SW480 (cell line): ENCODE measurements around the gene GMPR2.

Experiments used
- DNase-seq: peaks from one replicate; pipeline ENCODE4 v3.0.0-alpha.2; 2016; ENCODE audit warnings: low spot score

GMPR2 gene

DNA sequence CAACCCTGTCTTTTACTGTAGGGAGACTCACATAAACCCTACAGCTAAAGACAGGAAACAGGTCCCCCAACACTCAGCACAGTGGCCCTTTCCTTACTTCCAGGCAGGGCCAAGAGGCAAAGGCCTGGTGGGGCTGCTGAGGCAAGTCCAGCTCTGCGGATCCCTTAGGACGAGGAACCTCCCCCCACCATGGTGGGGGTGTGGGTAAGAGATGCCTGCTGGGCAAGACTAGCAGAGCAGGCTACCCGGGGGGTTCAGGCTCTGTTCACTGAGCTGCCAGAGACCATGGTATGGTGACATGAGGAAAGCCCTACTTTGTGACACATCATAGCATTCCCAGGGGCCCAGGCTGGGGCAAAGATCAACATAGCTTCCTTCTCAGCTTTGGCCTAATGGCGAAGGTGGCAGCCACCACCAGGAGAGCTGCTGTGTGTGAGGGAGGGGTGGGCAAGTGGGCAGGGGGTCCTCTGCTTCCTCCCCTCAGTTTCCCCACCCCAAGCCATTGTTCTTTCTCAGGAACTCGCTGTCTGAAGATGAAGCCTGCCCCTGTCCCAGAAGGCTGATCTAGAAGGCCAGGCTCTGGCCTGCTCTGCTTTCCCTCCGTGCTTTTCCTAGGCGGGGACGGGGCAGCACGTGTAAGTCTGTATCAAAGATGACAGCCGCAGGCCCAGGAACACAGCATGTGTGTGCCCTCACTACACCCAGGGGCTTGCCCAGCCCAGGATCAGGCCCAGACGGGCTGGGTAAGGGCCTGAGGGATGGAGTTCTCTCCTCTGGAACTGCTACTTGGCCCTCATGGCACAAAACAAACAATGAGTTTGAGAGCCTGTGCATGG lies 19.8 kb downstream of the GMPR2 start:
- DNase-seq = no peak

DNA sequence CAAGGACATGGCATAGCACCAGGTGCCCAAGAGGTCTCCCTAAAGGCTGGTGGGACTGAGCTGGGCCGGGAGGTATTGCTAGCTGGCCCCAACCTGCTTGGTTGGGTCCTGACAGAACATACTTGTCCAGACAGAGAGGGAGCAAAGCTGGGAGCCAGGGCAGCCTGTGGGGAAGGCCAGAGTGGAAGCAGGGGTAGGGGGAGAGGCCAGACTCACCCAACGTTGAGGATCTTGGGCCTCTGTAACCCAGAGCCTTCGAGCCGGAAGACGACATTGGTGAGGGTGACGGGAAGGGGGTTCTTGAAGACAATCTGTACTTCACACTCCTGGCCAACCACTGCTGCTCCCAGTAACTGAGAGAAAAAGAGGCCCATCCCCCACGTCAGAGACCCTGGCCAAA lies 21.2 kb downstream of the GMPR2 start:
- DNase-seq = no peak

DNA sequence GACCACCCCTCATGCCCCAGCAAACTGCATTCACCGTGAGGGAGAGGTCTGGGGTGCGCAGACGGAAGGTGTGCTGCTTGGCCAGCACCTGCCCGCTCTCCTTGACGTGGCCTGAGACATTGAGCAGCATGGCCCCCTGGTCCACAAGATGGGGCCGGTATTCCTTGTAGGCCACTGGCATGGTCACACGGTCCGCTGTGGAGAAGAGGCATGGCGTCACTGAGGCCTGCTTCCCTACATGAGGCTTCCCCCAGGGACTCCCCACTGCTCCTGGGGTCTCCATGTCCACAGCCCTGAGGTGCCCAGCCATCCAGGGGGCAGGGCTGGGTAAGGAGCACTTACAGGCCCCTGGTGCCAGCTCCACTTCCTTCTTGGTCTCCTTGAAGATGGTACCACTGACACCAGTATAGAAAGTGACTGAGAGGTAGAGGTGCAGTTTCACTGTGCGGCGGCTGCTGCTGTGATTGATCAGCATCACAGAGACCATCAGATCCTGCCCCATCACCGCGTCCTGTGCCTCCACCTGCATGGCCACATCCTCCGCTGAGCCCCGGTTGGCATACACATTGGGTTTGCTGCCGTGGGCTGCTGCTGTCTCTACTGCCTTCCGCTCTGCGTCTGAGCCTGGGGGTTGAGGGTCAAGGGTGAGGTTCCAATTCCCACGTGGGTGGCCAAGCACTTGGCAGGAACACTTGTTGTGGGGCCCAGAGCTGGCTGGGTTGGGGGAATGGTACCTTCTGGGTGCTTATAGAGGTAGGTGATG lies 22.1 kb downstream of the GMPR2 start:
- DNase-seq = no peak

DNA sequence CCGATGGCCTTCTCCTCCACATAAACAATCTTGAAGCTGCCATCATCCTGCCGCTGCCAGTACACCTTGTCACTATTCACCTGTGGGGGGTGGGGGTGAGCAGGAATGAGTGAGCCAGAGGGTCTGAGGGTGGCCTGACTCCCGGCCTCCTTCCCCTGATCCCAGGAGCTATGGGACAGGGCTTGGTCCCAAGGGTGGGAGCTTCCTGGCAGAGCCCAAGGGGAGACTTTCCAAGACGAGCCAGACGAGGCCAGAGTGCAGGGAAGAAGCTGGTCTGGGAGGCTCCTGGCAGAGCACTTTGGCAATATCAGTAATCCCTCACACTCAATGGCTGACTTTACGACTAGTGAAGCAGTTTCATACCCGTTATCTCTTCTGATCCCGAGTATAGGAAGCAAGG lies 22.7 kb downstream of the GMPR2 start:
- no peak for DNase-seq

DNA sequence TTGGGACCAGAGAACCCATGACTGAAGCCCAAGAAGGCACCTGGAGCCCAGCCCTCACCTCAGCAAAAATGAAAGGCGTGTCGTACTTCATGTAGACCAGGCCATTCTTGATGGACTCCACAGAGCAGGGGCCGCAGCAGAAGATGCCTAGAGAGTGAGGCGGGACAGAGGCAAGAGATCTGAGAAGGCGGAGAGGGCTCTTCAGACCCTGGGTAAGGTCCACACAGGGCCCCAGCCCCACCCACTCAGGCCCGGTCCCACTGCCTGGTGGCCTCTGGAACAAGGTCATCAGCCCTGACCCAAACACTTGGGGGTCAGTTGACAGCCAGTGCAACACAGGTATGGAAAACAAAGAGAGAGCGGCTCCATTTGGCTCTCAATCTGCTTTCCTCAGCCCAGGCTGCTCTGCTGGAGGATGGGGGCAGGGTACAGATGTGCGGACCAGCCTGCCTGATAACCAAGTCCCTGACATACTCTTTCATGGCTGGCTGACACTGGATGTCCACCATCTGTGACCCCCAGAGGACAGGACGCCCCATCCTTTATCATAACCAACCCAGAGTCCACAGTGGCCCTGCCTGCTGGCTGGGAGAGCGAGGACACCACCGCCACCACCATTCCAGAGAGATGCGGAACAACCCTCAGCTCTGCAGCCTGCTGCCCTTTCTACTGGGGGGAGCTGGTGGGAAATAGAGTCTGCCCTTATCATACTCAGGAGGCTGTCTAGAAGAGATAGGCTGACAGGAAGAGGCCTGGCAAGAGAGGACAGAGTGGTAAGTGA lies 23.4 kb downstream of the GMPR2 start:
- DNase-seq = no peak

DNA sequence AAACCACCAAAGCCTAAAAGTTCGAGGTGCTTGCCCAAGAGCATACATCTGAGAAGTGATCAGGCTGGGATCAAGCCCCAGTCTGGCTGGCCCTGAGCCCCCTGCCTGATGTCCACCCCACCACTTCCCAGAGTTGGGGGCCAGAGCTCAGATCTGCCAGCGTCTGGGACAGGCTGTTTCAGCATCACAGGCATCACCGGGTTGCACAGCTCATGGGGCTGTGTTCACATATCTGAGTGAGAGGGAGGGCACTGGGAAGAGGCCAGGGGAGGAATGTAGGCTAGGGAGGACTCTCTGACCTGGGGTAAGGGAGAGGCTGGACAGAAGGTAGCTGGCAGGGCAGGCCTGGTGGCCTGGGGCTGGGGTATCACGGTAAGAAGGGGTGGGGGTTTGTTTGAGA lies 24.2 kb downstream of the GMPR2 start:
- no peak for DNase-seq

DNA sequence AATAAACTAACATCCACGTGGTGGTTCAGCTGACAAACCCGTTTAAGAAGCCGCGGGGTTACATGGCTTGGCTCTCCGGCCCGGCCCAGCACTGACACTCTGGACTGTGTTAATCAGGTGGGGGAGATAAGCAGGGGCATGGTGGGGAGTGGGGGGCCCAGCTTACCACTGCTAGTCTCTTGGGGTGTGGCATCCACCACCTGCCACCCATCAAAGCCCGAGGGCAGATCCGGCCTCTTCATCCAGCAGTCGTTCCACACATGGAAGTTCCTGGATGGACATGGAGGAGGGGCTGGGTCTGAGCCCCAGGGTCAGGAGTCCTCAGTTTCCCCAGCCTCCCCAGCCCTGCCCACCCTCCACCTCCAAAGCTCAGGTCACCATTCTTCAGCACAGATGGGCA lies 25.4 kb downstream of the GMPR2 start:
- DNase-seq = no peak

DNA sequence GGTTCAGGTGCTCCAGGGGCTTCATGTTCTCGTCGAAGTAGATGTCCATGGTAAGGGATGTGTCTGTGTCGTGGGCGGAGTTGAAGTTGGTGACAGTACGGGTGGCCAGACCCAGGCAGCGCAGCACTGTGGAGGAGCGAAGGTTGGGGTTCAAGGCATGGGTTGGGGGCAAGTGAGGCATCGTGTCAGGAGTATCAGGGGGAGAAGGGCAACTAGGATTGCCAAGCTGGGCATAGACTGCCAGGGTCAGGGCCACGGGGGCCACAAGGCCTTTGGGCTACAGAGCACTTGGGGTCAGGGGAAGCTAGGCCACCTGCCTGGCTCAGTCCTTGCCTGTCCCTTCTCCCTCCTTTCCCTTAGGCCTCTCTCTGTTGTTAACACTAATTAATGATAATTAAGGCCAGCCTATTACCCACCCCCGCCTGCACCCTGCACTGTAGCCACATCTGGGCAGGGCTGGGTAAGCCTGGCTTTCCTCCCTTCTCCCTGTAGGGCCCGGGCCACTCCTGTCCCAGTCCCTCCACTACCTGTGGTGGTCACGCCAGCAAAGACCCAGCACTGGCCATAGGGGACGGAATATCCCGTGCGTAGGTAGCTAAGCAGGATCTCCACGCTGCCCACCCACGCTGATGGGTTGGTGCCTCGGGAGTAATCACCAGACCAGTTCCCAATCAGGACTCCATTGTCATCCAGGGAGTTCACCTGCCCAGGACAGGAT lies 26.0 kb downstream of the GMPR2 start:
- no peak for DNase-seq

DNA sequence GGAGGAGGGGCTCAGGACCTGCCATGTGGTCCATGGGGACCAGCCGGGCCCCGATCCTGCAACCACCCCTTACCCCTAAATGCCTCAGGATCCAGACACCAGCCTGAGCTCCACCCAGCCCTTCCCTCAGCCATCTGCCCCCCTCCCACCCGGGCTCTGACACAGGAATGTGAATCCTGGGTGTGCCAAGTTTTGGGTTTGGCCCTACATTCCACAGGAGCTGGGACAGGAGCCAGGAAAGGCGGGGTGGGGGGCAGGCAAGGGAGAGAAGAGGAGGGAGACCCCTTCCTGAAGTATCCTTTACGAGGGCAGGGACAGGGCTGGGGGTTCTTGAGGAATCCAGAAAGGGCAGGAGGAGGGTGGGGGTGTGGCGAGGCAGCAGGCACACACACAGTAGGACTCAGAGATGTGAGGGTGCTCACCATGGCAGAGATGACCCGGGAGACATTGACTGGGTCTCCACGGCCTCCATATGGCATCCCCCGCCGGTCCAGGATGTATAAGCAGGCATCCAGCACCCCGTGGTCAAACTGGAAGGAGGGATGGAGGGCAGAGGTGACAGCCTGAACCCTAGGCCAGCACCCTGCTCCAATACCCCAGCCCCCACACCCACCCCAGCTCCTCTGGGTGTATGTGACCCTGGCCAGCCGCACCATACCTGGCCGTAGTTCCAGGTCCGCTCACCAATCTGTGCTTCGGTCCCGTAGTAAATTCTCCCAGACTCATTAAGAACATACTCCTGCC lies 26.7 kb downstream of the GMPR2 start:
- DNase-seq = no peak

DNA sequence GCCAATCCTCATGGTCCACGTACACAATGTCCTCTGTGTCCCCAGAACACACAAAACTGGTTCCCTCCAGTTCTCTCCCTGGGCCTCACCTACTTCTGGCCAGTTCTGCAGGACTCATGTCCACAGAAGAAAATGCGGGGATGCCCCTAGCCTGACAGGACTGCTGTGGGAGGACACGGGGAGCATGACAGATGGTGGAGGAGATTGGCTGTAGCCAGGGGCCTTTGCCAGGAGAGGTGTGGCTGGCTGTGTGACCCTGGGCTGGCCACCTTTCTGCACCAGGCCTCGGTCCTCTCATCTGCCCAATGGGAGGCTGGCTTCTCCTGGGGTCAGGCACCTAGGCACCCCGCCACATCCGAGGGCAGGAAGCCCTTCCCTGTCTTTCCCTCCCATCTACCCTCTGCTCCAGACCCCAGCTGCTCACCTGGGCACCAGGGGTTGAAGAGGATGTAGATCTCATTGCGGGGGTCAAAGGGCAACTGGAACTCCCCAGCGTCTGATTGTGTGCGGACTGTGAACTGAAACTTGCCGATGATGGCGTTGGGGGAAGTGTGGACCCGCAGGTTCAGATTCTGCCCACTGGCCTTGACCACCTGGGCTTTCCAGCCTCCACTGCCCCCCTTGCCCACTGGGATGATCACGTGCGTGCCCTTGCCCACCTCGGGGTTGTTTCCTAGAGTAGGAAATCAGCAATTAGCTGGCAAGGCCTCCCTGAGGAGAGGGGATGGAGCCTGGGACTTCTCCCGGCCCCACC lies 27.5 kb downstream of the GMPR2 start:
- DNase-seq = no peak

DNA sequence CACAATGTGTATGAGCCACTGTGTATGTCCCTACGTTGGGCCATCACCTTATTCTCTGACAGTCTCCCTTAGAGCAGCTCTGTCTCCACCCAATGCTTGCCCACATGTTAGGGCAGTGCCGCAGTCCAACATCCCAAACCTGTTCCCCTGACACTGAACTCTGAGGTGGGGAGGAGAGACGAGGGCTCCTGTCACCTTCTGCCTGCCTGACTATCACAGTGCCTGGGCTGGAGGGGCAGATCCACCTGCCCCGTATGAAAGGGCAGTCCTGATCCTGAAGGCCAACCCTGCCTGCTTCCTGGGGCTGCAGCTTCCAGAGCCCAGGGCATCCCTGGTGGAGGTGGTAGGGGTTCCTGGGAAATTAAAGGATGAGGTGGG lies 28.0 kb downstream of the GMPR2 start:
- no peak for DNase-seq

DNA sequence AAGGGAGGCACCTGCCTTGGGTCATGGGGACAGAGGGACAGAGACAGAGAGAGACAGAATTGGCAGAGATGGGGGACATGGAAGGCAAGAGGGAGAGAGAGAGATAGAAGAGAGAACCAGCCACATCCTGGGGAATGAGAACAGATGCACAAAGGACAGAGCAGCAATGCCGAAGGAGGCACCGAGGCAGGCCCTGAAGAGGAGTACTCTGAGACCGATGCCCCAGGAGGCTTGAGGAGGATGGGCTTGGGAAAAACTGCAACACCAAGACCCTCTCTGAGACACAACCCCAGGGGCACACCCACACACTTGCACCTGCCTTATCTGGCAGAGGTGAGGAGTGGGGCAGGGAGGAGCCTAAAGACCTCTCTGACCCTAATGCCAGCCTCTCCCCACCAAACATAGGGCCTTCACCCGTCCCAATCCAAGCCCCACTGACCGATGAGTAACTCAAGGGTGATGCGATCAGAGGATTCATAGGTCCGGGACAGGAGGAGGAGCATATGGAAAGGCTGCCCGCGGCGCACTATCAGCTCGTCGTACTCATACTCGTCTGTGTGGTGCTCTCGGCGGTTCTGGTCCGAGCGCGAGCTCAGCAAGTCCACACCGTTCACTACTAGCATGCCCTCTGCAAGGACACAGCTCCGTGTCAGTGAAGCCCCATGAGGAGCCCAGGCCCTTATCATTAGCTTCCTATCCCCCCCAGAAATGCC lies 28.7 kb downstream of the GMPR2 start:
- DNase-seq = no peak

DNA sequence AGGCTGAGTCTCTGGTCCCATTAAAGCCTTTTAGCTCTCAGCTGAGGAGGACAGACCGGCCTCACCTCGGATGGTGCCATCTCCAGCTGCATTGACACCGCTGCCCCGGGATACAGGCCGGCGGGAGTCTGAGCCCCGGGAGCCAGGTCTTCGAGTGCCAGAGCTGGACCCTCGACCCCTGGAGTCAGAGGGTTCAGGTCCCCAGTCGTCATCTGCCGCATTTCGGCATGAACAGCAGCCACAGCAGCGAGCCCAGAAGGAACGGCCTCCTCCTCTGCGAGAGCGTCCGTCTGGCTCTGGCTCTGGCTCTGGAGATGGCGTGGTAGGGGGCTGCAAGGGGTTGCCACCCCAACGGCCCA lies 29.2 kb downstream of the GMPR2 start:
- DNase-seq = no peak

DNA sequence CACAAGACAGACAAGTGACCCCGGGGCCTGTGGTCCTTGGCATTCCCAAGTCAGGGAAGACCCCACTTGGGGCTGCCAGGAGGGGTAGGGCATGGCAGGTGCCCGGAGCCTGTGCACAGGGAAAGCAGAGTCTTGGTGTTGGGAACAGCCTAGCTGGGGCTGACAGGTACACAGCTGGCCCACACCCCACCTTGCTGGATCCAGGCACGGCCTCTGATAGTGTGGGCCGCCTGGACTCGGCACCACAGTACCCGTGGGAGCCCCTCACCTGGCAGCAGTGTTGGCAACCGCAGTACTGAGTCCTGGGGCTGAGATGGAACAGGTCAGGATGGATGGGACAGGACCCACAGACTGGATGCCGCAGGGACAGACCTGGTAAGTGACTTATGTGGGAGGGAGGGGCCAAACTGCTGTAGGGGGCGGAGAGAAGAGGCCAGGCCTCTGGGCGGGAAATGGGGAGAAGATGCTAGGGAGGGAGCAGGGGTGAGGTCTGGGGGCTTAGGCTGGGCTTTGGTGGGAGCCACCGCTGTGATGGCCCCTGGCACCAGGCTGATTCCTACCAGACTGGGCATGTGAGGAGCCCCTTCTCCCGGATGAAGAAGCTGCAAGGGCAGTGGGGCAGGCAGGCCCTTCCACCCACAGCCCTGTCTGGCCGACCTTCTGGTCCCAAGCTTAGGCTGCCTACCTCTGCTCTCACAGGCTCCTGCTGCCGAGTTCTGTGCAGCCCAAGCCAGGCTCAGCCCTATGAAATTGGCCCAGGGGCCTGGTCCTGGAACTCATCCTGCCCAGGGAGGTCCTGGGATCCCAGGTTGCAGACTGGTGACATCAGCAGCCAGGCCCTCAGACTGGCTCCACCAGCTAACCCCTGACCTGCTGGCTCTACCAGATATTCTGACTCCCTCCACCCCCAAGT lies 30.3 kb downstream of the GMPR2 start, which contains the start of gene TGM1:
TSS of gene TGM1 (minus strand) at position 357 of the 913 bp plus-strand sequence. CDS start 825 bp downstream, outside the sequence.
- no peak for DNase-seq

DNA sequence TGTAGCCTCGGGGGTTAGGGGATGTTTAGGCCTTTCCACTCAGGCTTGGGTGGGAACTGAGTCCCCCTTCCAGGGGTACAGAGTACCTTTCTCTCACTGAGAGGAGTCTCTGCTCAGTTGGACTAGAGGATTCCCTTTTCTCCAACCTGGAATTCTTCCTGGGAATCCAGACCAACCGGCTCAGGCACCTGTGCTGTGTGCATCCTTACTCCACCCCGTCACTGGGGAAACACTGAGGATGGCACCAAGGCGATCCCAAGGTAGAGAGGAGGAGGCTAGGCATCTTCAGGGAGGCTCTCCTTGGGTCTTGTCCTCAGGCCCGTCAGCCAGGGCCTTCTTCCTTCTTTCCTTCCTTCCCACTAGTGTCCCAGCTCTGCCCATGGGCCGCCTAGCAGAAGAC lies 31.1 kb downstream of the GMPR2 start:
- no peak for DNase-seq

DNA sequence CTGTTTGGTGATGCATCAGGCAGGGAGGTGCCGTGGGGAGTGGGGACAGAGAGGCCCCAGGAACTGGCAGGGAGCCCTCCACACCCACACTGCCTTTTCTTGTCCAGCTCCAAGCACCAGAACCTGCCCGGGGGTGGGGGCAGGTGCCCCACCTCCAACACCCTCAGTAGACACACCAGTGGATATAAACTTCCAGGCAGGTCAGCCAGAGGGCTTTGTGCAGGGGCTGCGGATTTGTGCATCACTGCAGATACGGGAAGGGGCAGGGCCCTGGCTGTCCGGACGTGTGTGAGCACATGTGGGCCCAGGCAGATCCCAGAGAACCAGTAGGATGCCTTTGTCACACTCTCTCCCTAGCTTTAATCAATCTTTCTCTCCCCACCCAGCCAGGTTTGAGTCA lies 31.6 kb downstream of the GMPR2 start:
- no peak for DNase-seq

DNA sequence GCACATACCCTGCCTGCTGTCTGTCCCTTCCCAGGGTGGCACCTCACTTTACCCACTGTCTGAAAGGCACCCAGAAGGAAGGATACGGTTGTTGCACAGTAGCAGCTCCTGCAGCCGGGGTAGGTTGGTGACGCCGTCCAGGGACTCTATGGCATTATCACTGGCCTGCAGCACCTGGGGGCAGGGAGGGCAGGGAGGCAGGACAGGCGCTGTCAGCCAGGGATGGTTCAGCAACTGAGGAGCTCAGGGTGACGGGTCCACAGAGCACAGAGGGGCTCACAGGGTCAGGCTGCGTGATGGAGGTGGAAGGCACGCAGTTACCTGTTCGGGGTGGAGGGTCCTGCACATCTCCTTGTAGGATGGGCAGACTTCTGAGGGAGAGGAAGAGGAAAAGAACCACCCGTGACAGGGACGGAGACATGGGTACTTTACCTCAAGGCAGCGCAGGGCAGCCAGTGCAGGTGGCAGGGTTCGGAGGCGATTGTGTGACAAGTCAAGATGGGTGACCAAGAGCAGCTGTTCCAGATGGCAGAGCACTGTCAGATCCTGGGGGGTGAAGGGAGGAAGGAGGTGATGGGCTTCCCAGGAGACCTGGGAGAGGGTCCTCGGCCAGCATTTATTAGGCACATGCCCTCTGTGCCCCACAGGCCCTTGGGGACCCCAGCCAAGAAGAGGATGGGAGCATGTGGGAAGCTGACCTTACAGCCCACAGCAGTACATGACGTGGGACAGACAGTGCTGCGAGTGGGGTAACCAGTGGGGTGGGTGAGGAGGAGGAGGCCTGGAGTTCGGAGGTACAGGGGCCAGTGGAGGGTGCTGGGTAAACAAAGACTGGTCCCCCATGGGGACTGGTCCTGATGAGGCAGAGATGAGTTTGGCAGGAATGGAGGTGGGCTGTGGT lies 33.9 kb downstream of the GMPR2 start:
- no peak for DNase-seq

DNA sequence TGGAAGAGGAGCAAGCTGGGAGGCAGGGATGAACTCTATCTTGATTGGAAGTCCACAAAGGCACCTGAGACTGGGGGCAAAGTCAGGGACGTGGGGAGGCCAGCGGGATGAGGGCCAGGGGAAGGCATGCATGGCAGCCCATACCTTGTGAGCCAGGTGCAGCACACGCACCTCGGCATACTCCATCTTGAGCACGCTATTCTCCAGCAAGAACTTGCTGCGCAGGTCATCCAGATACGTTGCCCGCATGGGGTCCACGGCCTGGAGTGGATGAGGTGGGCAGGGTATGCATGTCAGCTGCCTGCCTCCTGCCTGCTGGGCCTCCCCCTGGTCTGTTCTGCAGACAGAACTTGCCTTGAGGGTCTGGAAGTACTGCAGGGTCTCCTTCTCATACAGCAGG lies 34.8 kb downstream of the GMPR2 start:
- no peak for DNase-seq
